ENCODE results near the gene MTHFD1L.

GRCh38 chr6:151002057-151002450 is 136.6 kb downstream of the MTHFD1L start:
- TF ChIP-seq CTCF (conservative IDR thresholded peaks at IDR 0.05 in 1 of 2, IDR thresholded peaks at IDR 0.05 in 1 of 2; ENCODE audit: extremely low read depth in 1 of 2, insufficient read depth in 1 of 2, low read depth in 1 of 2, low read length in 2 of 2) (no peak), EZH2 (IDR thresholded peaks at IDR 0.05; ENCODE audit: borderline replicate concordance, low read length) (no peak)

Data from mammary epithelial cell (primary cell).